Hematopoietic multipotent progenitor cell (in vitro differentiated cells): ENCODE data around the gene NPAS3. TPM values are rescaled to one million over a fixed set of nuclear protein-coding genes. Genes with fewer than 3 reads are reported as not detected.
A peak's percentile ranks its signal among the peaks of the same experiment; 100 is the strongest.

Experiments used
- DNase-seq, 3 donors: peaks; one replicate each; pipeline ENCODE4 v3.0.0-alpha.2; 2011 to 2015; ENCODE audit warnings: low read depth in 2 of 3, low spot score in 2 of 3
- total RNA-seq: library from RNA; depleted of rRNA; stranded (reverse); fragments of >200 nt; gene quantifications from one replicate; pipeline ENCODE4 v1.2.3, GENCODE V29; 2012

Gene NPAS3
- total RNA-seq, 1 donor = 0.27 TPM

GRCh38 chr14:33297565-33297964 is 358.9 kb downstream of the NPAS3 start:
- DNase-seq = no peak

- DNase-seq = no peak
Observed at GRCh38 chr14:33307691-33308251, 369.1 kb downstream of the NPAS3 start.

- DNase-seq = no peak
Observed at GRCh38 chr14:33309106-33309505, 370.4 kb downstream of the NPAS3 start.

GRCh38 chr14:33315217-33315616 is 376.5 kb downstream of the NPAS3 start:
- no peak for DNase-seq

- no peak for DNase-seq
Observed at GRCh38 chr14:33315721-33316120, 377.0 kb downstream of the NPAS3 start.

- DNase-seq = no peak
Observed at GRCh38 chr14:33317675-33318074, 379.0 kb downstream of the NPAS3 start.

- no peak for DNase-seq
Observed at GRCh38 chr14:33323979-33324378, 385.3 kb downstream of the NPAS3 start.

GRCh38 chr14:33331176-33331949 is 392.7 kb downstream of the NPAS3 start:
- no peak for DNase-seq

GRCh38 chr14:33332497-33332896 is 393.8 kb downstream of the NPAS3 start:
- no peak for DNase-seq

GRCh38 chr14:33335366-33335765 is 396.7 kb downstream of the NPAS3 start:
- DNase-seq = no peak

GRCh38 chr14:33342299-33342974 is 403.8 kb downstream of the NPAS3 start:
- no peak for DNase-seq

GRCh38 chr14:33343016-33343415 is 404.3 kb downstream of the NPAS3 start:
- no peak for DNase-seq

- DNase-seq = no peak
Observed at GRCh38 chr14:33347796-33348195, 409.1 kb downstream of the NPAS3 start.

GRCh38 chr14:33348510-33348909 is 409.8 kb downstream of the NPAS3 start:
- DNase-seq = no peak

GRCh38 chr14:33349871-33350270 is 411.2 kb downstream of the NPAS3 start:
- no peak for DNase-seq

- no peak for DNase-seq
Observed at GRCh38 chr14:33350366-33350990, 411.8 kb downstream of the NPAS3 start.

- no peak for DNase-seq
Observed at GRCh38 chr14:33352821-33353220, 414.1 kb downstream of the NPAS3 start.

- no peak for DNase-seq
Observed at GRCh38 chr14:33356181-33356580, 417.5 kb downstream of the NPAS3 start.

- DNase-seq = peak in 1 of 3 donors; percentile 20
Observed at GRCh38 chr14:33357225-33358010, 418.7 kb downstream of the NPAS3 start.

- DNase-seq = peak in 2 of 3 donors; percentile 14 to 47
Observed at GRCh38 chr14:33359288-33359881, 420.7 kb downstream of the NPAS3 start.
